ENCODE results near the gene XXYLT1. TPM values are rescaled to one million over a fixed set of nuclear protein-coding genes. Genes with fewer than 3 reads are reported as not detected.
"Not testable (repeated sequence)": the region's sequence is repeated elsewhere in the genome, so short reads cannot be mapped to it uniquely, and the experiment has no call there.

Gene XXYLT1
- total RNA-seq, 4 donors from 2014 or later, result 9.8 to 14.6 (median 13.9) TPM

DNA sequence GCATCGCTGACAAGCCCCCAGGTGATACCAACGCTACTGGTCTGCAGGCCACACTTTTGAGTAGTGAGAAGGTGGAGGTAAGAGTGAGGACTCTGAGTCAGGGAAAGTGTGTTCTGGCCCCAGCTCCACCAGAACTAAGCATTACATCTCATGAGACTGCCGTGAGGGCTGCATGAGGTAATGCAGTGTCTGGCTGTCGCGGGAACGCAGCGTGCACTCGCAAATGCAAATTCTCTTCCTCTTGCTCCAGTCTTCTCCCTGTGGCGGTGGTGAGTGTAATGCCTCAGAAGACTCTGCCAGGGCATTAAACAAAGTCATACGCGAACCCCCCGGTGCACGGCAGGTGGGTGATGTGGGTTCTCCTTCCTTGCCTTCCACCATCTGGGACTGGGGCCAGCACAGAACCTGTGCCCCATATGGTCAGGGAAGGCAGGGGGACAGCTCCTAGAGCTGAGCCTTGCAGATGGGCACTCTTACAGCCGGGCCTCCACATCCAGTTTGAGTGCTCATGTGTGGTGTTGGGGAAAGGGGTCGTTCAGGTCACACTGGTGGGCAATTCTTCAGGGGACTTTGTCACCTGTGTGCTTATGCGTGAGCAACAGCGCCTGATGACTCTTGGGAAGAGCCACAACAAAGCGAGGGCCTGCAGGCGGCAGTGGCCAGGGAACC lies 175.8 kb downstream of the XXYLT1 start:
- no peak for TF ChIP-seq POLR2A (IDR thresholded peaks at IDR 0.05)
- TF ChIP-seq, protein P1, sequence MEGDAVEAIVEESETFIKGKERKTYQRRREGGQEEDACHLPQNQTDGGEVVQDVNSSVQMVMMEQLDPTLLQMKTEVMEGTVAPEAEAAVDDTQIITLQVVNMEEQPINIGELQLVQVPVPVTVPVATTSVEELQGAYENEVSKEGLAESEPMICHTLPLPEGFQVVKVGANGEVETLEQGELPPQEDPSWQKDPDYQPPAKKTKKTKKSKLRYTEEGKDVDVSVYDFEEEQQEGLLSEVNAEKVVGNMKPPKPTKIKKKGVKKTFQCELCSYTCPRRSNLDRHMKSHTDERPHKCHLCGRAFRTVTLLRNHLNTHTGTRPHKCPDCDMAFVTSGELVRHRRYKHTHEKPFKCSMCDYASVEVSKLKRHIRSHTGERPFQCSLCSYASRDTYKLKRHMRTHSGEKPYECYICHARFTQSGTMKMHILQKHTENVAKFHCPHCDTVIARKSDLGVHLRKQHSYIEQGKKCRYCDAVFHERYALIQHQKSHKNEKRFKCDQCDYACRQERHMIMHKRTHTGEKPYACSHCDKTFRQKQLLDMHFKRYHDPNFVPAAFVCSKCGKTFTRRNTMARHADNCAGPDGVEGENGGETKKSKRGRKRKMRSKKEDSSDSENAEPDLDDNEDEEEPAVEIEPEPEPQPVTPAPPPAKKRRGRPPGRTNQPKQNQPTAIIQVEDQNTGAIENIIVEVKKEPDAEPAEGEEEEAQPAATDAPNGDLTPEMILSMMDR (IDR thresholded peaks at IDR 0.05), result no peak
- 92 to 94% methylated on average over 15 to 17 of the region's 19 CpGs for WGBS, 2 donors
- peaks cover 0 to 8% of the 10 kb centered on the region in 2 donors for H3K4me1 ChIP-seq
- no peaks in the 10 kb centered on the region for H3K36me3 ChIP-seq
- intact Hi-C loops (cut with DNase I), result no loop called here
- H3K27ac ChIP-seq, result no peak overlapping the region
- no peaks in the 10 kb centered on the region for H3K9me3 ChIP-seq
- no peaks in the 10 kb centered on the region for H3K27me3 ChIP-seq
- H3K4me3 ChIP-seq (replicated peaks in 1 of 3), result no peak overlapping the region
- peak in 1 of 2 donors; percentile 2 for DNase-seq

- Histone ChIP-seq H3K4me3 (replicated peaks in 1 of 3) (no peak overlapping the region), H3K27ac (peak overlapping the region in 2 of 3 donors; percentile 24 to 63), H3K36me3 (no peaks in the 10 kb centered on the region), H3K4me1 (peaks cover 0 to 8% of the 10 kb centered on the region in 2 donors), H3K9me3 (no peaks in the 10 kb centered on the region), H3K27me3 (no peaks in the 10 kb centered on the region)
- intact Hi-C loops (cut with DNase I), result no loop called here
- 77 to 81% methylated on average over 32 of the region's 32 CpGs for WGBS, 2 donors
- peak; percentile 85 to 89 for DNase-seq
- TF ChIP-seq, protein P1 (IDR thresholded peaks at IDR 0.05), result peak in 1 of 6 experiments; percentile 5
- TF ChIP-seq POLR2A (IDR thresholded peaks at IDR 0.05), result no peak
Measured at GRCh38 chr3:195094191-195094921, 176.6 kb downstream of the XXYLT1 start.

DNA sequence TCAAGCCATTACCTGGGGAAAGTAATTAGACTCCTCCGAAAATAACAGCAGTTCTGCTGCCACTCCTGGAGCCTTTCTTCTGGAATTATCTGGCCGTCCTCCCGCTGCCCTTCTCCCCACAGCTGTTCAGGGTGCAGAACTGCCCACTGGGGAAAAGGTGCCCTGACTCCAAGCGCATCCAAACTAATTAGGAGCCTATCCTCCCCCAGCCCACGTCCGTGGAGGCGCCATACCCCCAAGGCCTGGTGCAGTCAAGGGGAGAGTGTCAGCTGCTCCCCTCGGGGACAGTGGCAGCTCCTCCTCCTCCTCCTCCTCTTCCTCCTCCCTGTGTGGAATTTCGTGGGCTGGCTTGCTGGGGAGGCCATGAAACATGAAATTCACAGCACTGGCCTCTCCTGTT lies 177.2 kb downstream of the XXYLT1 start:
- DNase-seq, result peak in 1 of 2 donors; percentile 4
- WGBS, 2 donors, result 66 to 67% methylated on average over 9 of the region's 9 CpGs
- Histone ChIP-seq H3K27me3 (no peaks in the 10 kb centered on the region), H3K4me3 (replicated peaks in 1 of 3) (no peak overlapping the region), H3K36me3 (no peaks in the 10 kb centered on the region), H3K9me3 (no peaks in the 10 kb centered on the region), H3K27ac (peak overlapping the region; percentile 24 to 63 (median 40)), H3K4me1 (peaks cover 0 to 8% of the 10 kb centered on the region in 2 donors)
- intact Hi-C loops (cut with DNase I), result no loop called here
- no peak for TF ChIP-seq POLR2A (IDR thresholded peaks at IDR 0.05)
- TF ChIP-seq, protein P1 (IDR thresholded peaks at IDR 0.05), result no peak

GRCh38 chr3:195087840-195088601 lies 182.9 kb downstream of the XXYLT1 start:
- H3K4me3 ChIP-seq (replicated peaks in 1 of 3); intact Hi-C loops (cut with DNase I); H3K27me3 ChIP-seq; H3K9me3 ChIP-seq; H3K27ac ChIP-seq; H3K36me3 ChIP-seq: not testable (repeated sequence)
- 37 to 48% methylated on average over 15 to 17 of the region's 25 CpGs for WGBS, 2 donors
- peak; percentile 1 to 5 for DNase-seq
- H3K4me1 ChIP-seq, result peaks cover under 1 to 13% of the 10 kb centered on the region in 2 donors

- DNase-seq, result peak; percentile 1
- Histone ChIP-seq H3K27ac (no peak overlapping the region), H3K36me3 (no peaks in the 10 kb centered on the region), H3K4me3 (replicated peaks in 1 of 3) (no peak overlapping the region), H3K9me3 (no peaks in the 10 kb centered on the region), H3K27me3 (no peaks in the 10 kb centered on the region), H3K4me1 (peaks cover 7 to 20% of the 10 kb centered on the region in 2 donors)
- WGBS, 2 donors, result 88 to 93% methylated on average over 7 of the region's 7 CpGs
- TF ChIP-seq, protein P1 (IDR thresholded peaks at IDR 0.05), result no peak
- intact Hi-C loops (cut with DNase I), result no loop called here
Measured at GRCh38 chr3:195087328-195087727, 183.6 kb downstream of the XXYLT1 start.
